ENCODE data around the gene ZNF177. TPM values are rescaled to one million over a fixed set of nuclear protein-coding genes. Genes with fewer than 3 reads are reported as not detected.
A peak's percentile ranks its signal among the peaks of the same experiment; 100 is the strongest.
"Not testable (repeated sequence)": the region's sequence is repeated elsewhere in the genome, so short reads cannot be mapped to it uniquely, and the experiment has no call there.

Gene ZNF177
- total RNA-seq: 3.4 TPM

DNA sequence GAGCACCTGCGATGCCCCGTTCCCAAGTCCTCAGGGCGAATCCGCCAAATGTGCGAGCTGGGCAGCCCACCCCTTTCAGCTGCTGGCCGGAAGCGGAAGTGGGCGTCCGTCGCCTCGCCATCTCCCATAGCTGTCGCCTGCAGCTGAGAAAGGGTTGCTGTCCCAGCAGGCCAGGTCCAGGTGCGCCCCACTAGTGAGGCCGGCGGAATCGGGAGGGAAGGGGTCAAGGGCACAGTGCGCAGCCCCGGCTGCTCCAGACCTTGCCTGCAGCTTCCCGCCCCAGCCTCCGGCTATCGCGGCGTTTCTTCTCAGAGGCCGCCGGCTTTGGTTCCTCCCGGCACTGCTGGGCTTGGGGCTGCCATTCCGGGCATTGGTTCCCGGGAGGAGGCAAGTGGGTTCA is at the start of gene ZNF177:
TSS of gene ZNF177 (plus strand) at position 109 of the 400 bp plus-strand sequence. CDS start 15,299 bp downstream, outside the sequence.
- DNase-seq (ENCODE audit: low spot score): no peak

DNA sequence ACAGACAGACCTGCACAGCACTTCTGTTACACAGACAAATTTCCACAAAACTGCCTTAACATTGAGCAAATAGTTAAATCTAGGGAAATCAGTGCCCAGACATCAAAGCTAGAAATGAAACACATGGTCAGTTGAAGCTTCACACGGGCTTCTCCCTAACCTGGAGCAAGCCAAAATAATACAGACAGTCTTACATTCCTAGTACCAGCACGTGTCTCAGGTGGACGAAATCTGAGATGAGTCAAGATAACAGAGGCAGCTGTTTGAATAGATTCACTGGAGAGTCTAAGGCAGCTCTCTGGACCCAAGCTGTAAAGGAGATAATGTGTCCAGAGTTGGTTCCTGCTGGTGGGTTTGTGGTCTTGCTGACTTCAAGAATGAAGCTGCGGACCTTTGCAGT is 49.1 kb upstream of the ZNF177 start:
- no peak for DNase-seq (ENCODE audit: low spot score)

DNA sequence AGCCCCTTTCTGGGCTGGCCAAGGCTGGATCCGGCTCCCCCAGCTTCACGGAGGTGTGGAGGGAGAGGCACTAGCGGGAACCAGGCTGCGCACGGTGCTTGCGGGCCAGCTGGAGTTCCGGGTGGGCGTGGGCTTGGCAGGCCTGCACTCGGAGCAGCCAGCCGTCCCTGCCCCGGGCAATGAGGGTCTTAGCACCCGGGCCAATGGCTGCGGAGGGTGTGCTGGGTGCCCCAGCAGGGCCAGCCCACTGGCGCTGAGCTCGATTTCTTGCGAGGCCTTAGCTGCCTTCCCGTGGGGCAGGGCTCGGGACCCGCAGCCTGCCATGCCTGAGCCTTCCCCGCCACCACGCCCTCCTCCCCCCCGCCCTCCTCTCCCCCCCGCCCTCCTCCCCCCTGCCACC is 41.5 kb upstream of the ZNF177 start:
- no peak for DNase-seq (ENCODE audit: low spot score)

DNA sequence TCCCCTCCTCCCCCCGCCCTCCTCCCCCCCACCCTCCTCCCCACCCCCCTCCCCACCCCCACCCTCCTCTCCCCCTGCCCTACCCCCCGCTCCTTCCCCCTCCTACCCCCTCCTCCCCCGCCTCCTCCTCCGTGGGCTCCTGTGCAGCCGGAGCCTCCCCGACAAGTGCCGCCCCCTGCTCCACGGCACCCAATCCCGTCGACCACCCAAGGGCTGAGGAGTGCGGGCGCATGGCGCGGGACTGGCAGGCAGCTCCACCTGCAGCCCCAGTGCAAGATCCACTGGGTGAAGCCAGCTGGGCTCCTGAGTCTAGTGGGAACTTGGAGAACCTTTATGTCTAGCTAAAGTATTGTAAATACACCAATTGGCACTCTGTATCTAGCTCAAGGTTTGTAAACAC is 41.1 kb upstream of the ZNF177 start:
- DNase-seq (ENCODE audit: low spot score): not testable (repeated sequence)

DNA sequence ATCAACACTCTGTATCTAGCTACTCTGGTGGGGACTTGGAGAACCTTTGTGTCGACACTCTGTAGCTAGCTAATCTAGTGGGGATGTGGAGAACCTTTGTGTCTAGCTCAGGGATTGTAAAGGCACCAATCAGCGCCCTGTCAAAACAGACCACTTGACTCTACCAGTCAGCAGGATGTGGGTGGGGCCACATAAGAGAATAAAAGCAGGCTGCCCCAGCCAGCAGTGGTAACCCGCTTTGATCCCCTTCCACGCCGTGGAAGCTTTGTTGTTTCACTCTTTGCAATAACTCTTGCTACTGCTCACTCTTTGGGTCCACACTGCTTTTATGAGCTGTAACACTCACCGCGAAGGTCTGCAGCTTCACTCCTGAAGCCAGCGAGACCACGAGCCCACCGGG is 40.6 kb upstream of the ZNF177 start:
- not testable (repeated sequence) for DNase-seq (ENCODE audit: low spot score)

DNA sequence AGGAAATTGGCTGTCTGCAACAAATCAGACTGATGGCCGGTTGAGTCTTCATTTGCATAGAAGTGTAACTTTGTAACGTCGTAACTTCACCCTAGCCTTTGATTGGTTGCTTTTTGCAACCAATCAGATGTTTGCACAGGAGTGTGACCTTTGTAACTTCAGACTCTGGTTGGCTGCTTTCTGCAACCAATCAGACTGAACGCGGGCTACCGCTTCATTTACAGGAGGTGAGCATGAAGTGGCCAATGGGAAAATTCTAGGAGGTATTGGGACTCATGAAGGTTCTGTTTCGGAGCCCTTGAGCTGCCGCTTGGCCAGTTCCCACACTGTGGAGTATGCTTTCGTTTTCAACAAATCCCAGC is 39.3 kb upstream of the ZNF177 start:
- peak; percentile 82 for DNase-seq (ENCODE audit: low spot score)

DNA sequence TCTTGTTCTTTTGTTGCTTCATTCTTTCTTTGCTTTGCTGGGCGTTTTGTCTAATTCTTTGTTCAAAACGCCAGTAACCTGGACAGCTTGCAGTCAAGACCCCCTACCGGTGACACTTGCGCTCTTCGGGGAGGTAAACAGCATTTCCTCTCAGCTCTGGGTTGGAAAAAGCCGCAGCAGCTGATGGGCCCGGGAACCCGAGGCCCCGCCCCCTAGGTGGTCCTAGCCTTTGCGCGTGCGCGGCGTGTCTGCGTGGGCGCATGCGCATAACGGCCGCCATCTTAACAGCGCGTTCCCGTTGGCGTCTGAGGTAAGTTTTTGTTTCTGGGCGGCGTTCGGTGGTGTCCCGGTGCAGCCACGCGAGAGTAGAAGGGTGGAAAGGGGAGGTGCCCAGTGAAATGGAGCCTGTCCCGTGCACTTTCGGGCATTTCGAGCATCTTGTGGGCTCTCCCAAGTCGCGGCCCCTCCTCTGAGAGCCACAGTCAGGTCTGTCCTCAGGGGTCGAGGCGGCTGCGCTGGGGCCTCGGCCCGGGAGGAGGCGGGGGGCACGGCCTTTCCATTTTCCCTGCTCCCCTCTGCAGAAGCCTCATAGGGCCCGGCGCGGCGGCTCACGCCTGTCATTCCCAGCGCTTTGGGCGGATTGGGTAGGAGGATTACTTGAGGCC is 38.8 kb upstream of the ZNF177 start, which contains the start of gene ZNF559:
TSS of gene ZNF559 (plus strand) at position 261 of the 665 bp plus-strand sequence. CDS start 14,371 bp downstream, outside the sequence.
- DNase-seq (ENCODE audit: low spot score): peak; percentile 95

DNA sequence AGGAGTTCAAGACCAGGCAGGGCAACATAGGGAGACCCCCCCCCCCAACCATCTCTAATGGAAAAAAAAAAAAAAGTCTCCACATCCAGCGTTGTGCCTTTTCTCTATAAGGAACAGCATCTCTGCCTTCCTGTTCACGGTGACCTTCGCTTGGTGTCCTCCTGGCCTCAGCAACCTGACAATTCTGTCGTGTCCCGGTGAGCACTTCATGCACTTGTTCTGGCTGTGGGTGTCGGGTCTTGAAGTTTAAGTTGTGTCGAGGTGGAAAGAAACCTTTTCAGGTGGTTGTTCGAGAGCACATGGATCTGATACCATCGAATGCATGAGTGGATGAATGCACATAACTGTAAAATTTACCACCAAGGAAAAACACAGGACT is 38.2 kb upstream of the ZNF177 start:
- no peak for DNase-seq (ENCODE audit: low spot score)

DNA sequence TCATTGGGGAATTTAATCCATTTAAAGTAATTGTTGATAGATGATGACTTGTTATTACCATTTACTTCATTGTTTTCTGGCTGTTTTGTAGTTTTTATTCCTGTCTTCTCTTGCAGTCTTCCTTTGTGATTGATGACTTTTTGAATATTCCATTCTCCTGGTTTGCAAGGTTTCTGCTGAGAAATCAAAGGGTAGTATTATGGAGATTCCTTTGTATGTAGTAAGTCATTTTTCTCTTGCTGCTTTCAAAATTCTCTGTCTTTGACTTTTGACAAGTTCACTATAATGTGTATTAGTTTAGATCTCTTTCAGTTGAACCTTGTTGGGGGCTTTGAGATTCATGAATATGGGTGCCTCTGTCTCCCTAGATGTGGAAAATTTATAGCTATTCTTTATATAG is 32.8 kb upstream of the ZNF177 start:
- no peak for DNase-seq (ENCODE audit: low spot score)

DNA sequence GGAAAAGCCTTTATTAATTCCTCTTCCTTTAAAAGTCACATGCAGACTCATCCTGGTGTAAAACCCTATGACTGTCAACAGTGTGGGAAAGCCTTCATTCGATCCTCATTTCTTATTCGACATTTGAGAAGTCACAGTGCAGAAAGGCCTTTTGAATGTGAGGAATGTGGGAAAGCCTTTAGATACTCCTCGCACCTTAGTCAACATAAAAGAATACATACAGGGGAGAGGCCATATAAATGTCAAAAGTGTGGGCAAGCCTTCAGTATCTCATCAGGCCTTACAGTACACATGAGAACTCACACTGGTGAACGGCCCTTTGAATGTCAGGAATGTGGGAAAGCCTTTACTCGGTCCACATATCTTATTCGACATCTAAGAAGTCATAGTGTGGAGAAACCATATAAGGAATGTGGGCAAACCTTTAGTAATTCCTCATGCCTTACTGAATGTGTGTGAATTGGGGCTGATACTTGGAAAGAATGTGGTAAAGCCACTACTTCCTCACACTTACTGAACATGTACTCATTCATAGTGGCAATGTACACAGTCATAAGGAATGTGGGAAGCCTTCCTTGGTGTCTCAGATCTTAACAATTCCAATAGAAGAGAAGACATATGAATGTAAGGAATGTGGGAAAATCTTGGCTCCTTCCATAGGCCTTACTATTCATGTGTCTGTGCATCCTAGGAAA is 20.1 kb upstream of the ZNF177 start:
- DNase-seq (ENCODE audit: low spot score): no peak

DNA sequence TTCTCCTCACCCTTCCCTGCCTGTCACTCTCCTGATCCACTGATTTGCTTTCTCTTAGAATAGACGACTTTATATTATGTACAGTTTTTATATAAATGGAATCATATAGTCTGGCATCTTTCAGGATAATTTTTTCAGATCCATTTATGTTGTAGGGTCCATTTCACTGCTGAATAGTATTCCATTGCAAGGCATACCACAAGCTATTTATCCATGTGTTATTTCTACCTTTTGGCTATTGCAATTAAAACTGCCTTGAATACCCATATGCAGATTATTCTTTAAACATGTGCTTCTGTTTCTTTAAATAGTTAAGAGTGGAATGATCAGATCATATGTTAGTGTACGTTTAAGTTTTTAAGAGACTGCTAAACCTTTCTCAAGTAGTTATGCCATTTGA is 17.8 kb upstream of the ZNF177 start:
- DNase-seq (ENCODE audit: low spot score): no peak

DNA sequence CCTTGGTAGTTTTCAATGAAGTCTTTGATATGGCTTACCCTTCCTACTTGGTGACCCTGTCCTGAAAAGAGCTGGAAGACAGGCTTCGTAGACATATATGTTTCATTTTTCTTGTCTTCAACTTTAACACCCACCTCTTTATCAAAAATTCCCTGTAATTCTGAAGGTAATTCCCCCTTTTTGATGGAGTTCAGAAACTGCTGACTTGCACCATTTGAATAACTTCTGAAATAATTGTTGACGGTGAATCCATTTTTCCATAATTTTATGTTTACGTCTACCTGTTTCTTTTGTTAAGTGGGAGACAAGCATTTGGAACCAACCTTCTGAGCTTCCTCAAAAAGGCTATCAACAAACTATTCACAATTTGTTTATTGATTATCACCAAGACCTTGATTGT is 14.6 kb upstream of the ZNF177 start:
- DNase-seq (ENCODE audit: low spot score): no peak

DNA sequence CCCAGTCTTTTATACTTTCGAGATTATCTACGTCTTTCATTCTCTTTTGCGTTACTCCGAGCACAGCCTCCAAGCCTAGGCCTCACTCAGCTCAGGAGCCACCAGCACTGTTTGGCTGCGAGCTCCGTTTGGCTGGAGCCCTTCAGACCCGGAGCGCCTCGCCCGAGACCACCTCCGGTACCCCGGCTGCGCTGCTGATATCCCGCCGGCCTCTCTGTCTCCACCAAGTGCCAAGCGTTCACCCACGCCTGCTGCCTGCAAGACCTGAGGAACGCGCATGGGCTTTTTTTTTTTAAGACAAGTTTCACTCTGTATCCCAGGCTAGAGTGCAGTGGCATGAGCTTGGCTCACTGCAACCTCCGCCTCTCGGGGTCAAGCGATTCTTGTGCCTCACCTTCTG is 14.1 kb upstream of the ZNF177 start:
- no peak for DNase-seq (ENCODE audit: low spot score)

DNA sequence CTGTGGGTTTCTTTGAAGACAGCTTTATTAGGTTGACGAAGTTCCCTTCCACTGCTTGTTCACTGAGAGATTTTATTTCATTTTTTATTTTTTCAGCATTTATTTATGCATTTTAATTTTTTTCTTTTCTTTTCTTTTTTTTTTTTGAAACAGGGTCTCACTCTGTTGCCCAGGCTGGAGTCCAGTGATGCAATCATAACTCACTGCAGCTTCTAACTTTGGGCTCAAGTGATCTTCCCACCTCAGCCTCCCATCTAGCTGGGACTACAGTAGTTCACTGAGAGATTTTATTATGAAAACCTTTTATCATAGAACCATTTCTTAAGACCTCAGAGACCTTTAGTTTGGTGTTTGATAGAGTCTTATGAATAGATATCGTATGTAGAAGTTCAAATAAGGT is 10.3 kb upstream of the ZNF177 start:
- DNase-seq (ENCODE audit: low spot score): no peak

DNA sequence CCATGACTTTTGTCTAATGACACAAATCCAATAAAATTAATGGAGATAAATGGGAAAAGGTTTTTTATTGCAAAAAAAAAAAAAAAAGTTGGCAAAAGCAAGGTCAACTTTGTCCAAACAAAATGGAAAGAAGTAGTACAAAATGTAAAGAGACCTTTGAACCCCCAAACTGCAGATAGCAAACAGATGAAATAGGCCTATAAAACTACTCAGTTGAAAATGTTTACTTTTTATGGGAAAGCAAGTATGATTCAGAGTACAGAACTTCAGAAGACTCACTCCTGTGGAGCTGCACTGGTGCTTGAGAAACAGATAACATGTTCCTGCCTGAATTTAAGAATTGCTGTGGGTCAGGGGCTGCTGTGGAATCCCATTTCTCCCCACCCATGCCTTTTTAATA is 9.8 kb upstream of the ZNF177 start:
- DNase-seq (ENCODE audit: low spot score): no peak

DNA sequence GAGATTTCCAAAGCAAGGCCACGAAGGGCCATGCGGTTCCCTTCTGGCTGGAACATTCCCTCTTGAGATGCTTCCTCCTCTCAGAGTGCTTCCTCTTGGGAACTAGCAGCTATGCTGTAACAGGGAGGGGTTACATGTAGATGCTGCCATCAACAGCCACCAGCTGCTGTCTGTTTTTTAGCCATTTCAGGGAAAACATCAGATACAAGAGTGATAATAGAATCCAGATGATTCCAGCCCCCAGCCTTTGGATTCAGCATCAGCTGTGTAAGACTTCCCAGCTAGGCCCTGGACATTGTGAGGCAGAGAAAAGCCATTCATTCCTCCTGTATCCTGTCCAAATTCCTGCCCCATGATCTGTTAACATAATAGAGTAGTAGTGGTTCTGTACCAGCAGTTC is 8.2 kb upstream of the ZNF177 start:
- DNase-seq (ENCODE audit: low spot score): no peak

DNA sequence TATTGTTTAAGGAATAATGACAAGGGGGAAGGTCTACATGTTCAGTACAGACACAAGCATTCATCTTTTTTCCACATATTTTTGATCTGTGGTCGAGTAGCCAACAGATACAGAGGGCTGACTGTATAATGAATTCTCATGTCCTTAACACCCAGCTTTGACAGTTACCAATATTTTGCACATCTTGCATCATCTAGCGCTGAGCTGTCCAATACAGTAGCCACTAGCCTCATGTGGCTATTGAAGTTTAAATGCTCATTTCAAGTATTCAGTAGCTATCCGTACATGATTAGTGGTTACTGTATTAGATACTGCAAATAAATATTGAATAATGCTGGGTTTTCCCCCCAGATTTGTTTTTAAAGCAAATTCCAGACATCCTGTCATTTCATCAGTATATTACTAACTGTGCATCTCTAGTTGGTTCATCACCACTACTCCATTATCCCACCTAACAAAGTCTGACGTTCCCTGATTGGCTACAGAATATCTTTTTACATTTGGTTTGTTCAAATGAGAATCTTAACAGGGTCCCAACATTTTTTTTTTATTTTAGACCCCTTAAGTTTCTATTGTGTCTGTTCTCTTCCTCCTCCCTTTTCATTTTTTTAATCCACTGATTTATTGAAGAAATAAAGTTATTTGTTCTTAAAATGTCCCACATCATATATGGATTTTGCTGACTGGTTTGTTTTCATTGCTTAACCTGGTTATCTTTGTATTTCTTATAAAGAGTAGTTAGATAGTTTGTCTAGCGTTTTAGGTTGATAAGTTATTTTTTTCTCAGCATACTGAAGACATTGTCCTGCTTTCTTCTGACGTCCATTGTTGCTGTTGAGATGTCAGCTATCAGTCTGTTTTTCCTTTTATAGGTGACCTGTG is 8.2 kb downstream of the ZNF177 start:
- DNase-seq (ENCODE audit: low spot score): no peak

DNA sequence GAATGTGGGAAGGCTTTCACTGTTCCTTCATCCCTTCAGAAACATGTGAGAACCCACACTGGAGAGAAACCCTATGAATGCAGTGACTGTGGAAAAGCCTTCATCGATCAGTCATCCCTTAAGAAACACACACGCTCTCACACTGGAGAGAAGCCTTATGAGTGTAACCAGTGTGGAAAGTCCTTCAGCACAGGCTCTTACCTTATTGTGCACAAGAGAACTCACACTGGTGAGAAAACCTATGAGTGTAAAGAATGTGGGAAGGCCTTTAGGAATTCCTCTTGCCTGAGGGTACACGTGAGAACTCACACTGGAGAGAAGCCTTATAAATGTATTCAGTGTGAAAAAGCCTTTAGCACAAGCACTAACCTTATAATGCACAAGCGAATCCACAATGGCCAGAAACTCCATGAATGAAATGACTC is 18.6 kb downstream of the ZNF177 start:
- no peak for DNase-seq (ENCODE audit: low spot score)

DNA sequence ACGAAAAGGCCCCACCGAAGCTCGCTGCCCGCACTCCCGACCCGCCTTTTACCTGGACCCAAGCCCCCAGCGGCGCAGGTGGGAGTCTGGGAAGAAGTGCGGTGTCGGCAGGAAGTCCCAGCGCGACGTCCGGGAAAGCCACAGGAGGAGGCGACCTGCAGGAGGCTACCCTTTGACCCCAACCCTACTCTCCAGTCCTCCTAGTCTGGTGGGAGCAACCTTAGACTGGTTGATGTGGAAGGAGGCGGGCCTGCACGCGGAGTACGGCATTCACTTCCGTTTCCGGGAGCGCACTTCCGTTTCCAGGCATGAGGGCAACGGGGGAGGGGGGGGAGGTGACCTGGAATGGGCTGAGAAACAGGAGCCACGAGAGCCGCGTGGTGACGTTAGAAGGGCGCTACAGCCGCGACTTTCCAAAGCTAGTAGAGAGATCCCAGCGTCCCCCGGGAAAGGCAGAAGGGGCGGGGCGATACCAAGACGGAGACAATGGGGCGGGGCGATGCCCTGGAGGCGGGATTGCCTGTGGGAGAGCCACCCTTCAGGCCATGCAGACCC is 44.1 kb downstream of the ZNF177 start:
- peak; percentile 72 for DNase-seq (ENCODE audit: low spot score)

DNA sequence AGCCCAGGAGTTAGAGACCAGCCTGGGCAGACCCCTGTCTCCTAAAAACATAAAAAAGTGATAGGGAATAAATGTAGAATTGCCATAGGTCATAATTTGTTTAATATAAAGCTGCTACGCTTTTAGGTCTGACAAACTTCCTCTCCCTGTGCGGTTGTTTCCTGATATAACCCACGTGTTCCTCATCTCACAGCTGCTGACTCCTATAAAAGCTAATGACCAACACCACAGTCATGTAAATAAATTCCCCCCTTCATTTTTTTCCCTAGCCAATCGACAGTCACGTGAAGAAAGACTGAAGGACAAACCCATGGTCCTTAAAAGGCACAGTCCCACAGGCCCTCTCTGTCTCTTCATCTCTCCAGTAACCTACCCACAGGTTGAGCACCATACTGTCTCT is 45.0 kb downstream of the ZNF177 start:
- DNase-seq (ENCODE audit: low spot score): no peak

DNA sequence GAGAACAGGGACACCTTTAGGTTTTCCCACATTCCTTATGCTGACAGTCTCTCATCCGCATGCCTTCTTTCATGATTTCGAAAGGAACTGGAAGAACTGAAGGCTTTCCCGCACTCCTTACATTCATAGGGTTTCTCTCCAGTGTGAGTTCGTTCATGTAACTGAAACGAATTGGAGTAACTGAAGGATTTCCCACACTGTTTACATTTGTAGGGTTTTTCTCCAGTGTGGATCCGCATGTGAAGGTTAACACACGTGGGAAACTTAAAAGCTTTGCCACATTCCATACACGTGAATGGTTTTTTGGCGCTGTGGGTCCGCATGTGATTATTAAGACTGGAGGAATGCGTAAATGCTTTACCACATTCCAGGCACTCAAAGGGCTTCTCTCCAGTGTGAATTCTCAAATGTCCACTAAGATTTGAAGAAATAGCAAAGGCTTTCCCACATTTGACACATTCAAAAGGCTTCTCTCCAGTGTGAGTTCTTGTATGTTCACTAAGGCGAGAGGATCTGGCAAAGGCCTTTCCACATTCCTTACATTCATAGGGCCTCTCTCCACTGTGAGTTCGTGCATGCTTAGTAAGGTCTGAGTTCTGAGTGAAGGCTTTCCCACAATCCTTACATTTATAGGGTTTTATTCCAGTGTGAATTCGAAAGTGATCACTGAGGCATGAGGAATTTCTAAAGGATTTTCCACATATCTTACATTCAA is 50.6 kb downstream of the ZNF177 start:
- DNase-seq (ENCODE audit: low spot score): no peak

DNA sequence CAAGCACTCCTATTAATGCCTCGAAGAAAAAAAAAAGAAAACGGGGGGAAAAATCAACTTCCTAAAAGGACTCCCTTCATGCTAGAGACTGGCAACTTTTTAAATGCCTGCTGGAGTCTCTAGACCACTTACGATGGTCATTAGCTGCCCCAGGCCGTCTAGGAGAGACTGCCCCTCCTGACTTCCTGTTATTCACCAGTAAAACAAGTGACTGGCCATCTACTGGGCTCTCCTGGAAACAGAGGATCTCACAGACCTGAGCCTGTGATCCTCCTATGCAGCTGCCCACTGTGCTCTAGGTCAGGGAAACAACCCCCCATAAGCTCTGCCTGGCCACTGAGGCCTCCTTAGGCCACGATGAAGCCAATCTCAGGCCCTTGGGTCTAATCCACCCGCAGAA is 65.1 kb downstream of the ZNF177 start:
- no peak for DNase-seq (ENCODE audit: low spot score)
